Hematopoietic multipotent progenitor cell treated with erythropoietin and hydrocortisone succinate and interleukin-3 and kit ligand, for 17 days (in vitro differentiated cells): ENCODE results near the gene TLDC2.
"Not testable (repeated sequence)": the region's sequence is repeated elsewhere in the genome, so short reads cannot be mapped to it uniquely, and the experiment has no call there.

Experiments used
- DNase-seq: peaks from one replicate; pipeline ENCODE4 v3.0.0-alpha.2; 2015; ENCODE audit warnings: low spot score

The TLDC2 gene

DNA sequence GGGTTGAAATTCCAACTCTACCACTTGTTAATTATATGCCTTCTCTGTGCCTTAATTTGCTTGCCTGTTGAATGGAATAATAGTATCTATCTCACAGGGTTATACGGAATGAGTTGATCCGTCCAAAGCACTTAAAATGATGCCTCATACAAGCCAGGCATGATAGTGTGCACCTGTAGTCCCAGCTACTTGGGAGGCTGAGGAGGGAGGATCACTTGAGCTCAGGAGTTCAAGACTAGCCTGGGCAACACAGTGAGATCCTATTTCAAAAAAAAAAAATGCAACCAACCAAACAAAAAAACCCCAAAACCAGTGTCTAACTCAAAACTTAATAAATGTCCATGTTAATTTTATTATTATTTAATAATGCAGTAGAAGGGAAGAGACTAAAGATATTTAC, 40.3 kb downstream of the TLDC2 start:
- DNase-seq: no peak

DNA sequence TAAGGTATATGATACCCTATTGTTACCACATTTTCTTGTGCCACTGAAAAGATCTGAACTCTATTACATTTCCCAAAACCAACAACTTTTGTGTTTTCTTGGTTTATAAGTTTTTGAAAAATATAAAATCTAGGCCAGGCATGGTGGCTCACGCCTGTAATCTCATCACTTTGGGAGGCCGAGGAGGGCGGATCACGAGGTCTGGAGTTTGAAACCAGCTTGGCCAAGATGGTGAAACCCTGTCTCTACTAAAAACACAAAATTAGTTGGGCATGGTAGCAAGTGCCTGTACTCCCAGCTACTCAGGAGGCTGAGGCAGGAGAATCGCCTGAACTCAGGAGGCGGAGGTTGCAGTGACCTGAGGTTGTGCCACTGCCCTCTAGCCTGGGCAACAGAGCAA, 41.3 kb downstream of the TLDC2 start:
- no peak for DNase-seq

GRCh38 chr20:36917943-36918342, 42.0 kb downstream of the TLDC2 start:
- DNase-seq: no peak

- peak; percentile 68 for DNase-seq
Measured at GRCh38 chr20:36919715-36920333, 43.9 kb downstream of the TLDC2 start.

GRCh38 chr20:36920334-36920730, 44.4 kb downstream of the TLDC2 start:
- no peak for DNase-seq

GRCh38 chr20:36924167-36925045, 48.5 kb downstream of the TLDC2 start:
- DNase-seq: no peak

DNA sequence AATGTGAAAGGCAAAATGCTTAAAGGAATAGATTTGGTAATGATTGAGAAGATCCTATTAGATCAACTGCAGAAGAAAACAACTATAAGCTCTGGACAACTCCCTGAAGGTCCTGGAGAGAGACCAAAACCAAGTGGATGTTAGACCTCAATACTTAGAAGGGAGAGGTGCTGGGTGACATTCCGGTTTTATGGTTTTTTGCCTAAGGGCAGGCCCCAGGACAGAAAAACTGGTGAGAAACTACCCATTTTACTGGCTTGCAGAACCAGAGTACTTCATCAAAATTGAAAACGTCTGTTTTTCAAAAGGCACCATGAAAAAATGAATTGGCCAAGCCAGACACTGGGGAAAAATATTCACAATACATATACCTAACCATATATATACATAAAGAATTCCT, 49.3 kb downstream of the TLDC2 start:
- no peak for DNase-seq

GRCh38 chr20:36926653-36927200, 50.8 kb downstream of the TLDC2 start:
- no peak for DNase-seq

DNA sequence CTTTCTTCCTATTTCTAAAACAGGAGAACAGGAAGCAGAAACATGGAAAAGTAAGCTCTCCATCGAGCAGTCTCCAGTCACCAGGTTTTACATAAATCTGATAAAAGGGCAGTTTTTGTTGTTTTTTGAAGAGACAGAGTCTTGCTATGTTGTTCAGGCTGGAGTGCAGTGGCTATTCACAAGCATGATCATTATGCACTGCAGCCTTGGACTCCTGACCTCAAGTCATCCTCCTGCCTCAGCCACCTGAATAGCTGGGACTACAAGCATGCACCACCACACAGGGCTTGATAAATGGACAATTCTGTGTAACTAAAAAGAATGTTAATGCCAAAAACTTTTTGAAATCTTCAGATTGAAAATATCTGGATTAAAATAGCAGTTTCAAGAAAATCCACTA, 51.8 kb downstream of the TLDC2 start:
- no peak for DNase-seq

GRCh38 chr20:36929290-36929689, 53.4 kb downstream of the TLDC2 start:
- DNase-seq: no peak

GRCh38 chr20:36929691-36930090, 53.8 kb downstream of the TLDC2 start:
- no peak for DNase-seq

- DNase-seq: not testable (repeated sequence)
Measured at GRCh38 chr20:36932067-36932466, 56.1 kb downstream of the TLDC2 start.

DNA sequence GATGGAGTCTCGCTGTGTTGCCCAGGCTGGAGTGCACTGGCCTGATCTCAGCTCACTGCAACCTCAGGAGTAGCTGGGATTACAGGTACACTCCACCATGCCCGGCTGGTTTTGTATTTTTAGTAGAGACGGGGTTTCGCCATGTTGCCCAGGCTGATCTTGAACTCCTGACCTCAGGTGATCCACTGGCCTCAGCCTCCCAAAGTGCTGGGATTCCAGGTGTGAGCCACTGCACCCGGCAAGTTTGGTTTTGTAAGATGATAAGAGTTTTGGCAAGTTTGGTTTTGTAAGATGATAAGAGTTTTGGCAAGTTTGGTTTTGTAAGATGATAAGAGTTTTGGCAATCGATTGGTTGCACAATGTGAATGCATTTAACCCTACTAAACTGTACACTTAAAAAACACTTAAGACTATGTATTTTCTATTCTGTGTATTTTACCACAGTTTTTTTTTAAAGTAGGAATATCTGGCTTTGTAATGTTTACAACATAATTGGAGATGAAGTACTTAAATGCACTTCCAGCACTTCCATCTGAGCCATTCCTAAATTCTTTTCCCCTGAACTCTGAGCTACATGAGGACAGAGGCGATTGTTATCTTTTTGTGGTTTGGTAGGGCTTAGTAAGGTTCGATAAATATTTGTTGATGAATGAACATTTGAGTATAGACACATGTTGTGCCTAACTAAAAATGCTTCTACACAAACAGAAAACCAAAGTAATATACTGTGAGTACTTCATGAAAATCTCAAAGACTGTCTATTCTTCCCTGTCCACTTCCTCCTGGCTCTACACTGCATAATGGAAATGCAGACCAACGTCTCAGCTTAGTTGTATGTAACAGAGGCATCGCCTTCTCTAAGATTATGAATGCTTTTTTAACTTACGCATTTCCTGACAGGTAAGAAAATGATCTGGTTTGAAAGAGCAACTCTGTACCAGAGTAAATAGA, 56.8 kb downstream of the TLDC2 start:
- no peak for DNase-seq

GRCh38 chr20:36933571-36933970, 57.6 kb downstream of the TLDC2 start:
- DNase-seq: not testable (repeated sequence)

DNA sequence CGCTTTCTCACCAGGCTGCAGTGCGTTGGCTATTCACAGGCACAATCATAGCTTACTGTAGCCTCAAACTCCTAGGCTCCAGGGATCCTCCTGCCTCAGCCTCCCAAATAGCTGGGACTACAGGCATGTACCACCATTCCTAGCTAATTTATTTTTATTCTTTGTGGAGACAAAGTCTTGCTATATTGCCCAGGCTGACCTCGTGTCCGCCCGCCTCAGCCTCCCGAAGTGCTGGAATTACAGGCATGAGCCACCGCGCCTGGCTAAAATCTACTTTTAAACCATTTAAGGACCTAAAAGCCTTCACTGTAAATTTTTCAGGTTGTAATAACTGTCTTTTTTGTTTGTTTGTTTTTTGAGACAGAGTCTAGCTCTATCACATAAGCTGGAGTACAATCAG, 60.4 kb downstream of the TLDC2 start:
- no peak for DNase-seq

DNA sequence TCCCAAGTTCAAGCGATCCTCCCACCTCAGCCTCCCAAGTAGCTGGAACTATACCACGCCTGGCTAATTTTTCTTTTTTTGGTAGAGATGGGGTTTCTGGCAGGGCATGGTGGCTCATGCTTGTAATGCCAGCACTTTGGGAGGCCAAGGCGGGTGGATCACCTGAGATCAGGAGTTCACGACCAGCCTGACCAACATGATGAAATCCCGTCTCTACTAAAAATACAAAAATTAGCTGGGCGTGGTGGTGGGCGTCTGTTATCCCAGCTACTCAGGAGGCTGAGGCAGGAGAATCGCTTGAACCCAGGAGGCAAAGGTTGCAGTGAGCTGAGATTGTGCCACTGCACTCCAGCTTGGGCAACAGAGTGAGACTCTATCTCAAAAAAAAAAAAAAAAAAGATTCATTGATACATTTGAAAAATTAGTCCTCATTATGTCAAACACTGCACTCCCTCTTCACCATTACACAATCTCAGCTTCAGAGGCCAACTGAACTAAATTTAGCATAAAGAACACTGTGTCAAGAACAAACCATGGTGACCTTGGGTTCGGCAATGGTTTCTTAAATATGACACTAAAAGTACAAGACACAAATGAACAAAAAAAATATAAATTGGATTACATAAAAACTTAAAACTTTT, 60.9 kb downstream of the TLDC2 start:
- DNase-seq: not testable (repeated sequence)

DNA sequence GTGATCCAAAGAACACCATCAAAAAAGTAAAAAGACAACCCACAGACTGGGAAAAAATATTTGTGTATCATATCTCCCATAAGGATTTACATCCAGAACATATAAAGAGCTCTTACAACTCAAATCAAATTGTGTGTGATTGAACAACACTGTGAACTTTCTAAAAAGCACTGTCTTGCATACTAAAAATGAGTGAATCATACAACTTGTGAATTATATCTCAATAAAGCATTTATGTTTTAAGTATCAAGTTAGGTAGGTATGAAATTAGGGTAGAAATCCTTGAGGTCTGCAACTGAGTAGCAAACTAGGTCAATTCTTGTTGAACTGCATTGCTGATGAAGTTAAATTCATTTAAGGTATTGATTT, 61.4 kb downstream of the TLDC2 start:
- DNase-seq: no peak

DNA sequence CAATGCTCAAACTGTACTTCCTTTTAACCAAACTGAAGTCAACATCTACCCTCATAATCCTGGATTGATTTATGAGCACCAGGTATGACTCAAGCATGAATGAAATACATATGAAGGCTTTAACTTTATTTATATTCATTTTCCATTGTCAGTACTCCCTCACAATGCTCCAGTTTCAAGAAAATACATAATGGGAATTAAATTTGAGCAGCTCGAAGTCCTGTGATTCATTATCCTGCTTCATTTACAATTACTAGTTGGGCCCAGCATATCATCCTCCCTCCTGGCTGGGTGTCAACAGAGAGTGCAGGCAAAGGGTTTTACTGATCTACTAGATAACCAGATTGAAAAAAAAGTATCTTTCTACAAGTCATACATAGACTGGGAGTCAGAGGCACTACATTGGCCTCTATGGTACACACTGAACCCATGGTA, 65.5 kb downstream of the TLDC2 start:
- no peak for DNase-seq
